ENCODE measurements around the gene PSEN2.

The PSEN2 gene

DNA sequence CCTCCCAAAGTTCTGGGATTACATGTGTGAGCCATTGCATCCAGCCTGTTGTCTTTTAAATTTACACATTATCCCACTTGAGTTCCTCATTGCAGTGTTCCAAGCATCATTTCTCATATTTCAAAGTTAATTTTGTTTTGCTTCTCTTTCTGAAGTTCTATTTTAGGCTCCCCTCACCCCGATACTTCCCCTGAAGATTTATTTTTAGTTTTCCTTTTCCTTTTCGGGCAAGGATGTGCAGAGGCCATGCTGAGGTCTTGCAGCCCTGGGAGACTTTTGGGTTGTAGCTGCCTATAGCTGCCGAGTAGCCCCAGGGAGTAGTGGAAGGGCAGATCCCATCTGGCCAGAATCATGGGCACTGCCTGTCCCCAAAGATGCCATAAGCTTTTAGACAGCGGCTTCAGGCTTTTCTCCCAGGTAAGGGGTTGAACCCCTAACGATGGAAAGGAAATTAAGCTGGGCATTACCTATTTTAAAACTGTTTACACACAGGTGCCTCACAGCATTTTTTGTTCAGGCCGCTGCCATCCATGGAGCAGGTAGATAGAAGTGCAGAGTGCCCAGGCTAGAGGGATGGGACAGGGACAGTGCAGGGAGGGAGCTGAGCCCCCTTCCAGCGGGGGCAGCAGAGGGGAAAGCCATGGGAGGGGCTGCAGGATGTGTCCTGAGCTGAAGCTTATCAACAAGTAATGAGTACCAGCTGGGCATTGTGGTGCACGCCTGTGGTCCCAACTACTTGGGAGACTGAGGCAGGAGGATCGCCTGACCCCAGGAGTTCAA, 15.9 kb downstream of the PSEN2 start:
- Histone ChIP-seq H3K27ac (no peak overlapping the region), H3K36me3 (ENCODE audit: insufficient read depth, low read length) (no peaks in the 10 kb centered on the region), H3K9me3 (ENCODE audit: low read depth, low read length) (no peaks in the 10 kb centered on the region), H3K4me3 (no peak overlapping the region), H3K9ac (ENCODE audit: insufficient read length) (no peak overlapping the region)
- no peak for DNase-seq (ENCODE audit: low read depth, low spot score)
- TF ChIP-seq POLR2AphosphoS5 (IDR thresholded peaks at IDR 0.05; ENCODE audit: borderline replicate concordance, low read depth, low read length) (no peak), EZH2 (IDR thresholded peaks at IDR 0.05) (no peak), FOXP2 (optimal IDR thresholded peaks at IDR 0.05; ENCODE audit: control extremely low read depth, extremely low read length, insufficient read depth) (no peak)

DNA sequence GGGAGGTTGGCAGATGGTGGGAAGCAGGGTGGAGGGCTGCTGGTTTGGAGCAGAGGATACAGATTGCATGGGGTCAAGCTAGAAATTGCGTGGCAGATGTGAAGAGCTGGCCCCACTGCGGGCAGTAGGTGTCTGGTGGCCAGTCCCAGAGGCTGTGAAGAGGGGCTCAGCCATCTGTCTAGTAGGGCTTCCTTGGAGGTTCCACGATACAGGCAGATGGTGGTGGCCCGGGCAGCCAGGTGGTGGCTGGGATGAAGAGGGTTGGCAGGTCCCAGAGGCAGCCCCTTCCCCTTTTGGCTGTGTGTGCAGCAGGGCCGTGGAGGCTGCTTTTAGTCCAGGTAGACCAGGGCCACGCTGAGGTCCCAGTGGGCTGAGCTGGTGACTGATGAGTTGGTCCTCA, 16.6 kb downstream of the PSEN2 start:
- no peaks in the 10 kb centered on the region for H3K9me3 ChIP-seq (ENCODE audit: low read depth, low read length)
- no peak overlapping the region for H3K4me3 ChIP-seq
- TF ChIP-seq POLR2AphosphoS5 (IDR thresholded peaks at IDR 0.05; ENCODE audit: borderline replicate concordance, low read depth, low read length) (no peak), EZH2 (IDR thresholded peaks at IDR 0.05) (no peak), FOXP2 (optimal IDR thresholded peaks at IDR 0.05; ENCODE audit: control extremely low read depth, extremely low read length, insufficient read depth) (no peak)
- H3K27ac ChIP-seq, result no peak overlapping the region
- no peak for DNase-seq (ENCODE audit: low read depth, low spot score)
- H3K36me3 ChIP-seq (ENCODE audit: insufficient read depth, low read length), result no peaks in the 10 kb centered on the region
- H3K9ac ChIP-seq (ENCODE audit: insufficient read length), result no peak overlapping the region

DNA sequence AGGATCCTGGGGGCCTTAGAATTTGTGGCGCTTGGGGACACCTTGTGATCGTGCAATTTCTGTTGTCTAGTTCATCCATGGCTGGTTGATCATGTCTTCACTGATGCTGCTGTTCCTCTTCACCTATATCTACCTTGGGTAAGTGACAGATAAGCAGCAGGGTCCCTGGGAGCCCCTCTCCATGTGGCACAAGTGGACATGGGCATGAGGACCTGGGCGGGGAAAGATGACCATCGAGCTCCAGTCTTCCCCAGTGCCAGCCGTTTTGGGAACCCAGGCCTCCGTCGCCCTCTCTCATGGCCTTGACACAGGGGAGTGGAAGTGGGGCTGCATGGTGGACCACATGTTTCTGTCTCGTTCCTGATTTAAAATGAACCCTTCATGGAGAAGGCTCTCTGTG, 17.6 kb downstream of the PSEN2 start:
- no peaks in the 10 kb centered on the region for H3K9me3 ChIP-seq (ENCODE audit: low read depth, low read length)
- H3K36me3 ChIP-seq (ENCODE audit: insufficient read depth, low read length), result no peaks in the 10 kb centered on the region
- DNase-seq (ENCODE audit: low read depth, low spot score), result no peak
- H3K9ac ChIP-seq (ENCODE audit: insufficient read length), result no peak overlapping the region
- H3K4me3 ChIP-seq, result no peak overlapping the region
- TF ChIP-seq POLR2AphosphoS5 (IDR thresholded peaks at IDR 0.05; ENCODE audit: borderline replicate concordance, low read depth, low read length), result no peak
- TF ChIP-seq EZH2 (IDR thresholded peaks at IDR 0.05), result no peak
- no peak for TF ChIP-seq FOXP2 (optimal IDR thresholded peaks at IDR 0.05; ENCODE audit: control extremely low read depth, extremely low read length, insufficient read depth)
- no peak overlapping the region for H3K27ac ChIP-seq

DNA sequence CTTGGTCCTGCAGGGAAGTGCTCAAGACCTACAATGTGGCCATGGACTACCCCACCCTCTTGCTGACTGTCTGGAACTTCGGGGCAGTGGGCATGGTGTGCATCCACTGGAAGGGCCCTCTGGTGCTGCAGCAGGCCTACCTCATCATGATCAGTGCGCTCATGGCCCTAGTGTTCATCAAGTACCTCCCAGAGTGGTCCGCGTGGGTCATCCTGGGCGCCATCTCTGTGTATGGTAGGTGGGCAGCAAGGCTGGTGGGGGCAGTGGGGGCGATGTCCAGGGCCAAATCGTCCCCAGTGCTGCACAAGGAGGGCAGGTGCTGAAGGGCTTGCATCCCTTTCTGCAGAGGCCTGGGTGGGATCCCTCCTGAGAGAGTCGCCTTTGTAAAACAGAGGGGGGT, 18.4 kb downstream of the PSEN2 start:
- H3K9ac ChIP-seq (ENCODE audit: insufficient read length), result no peak overlapping the region
- no peaks in the 10 kb centered on the region for H3K9me3 ChIP-seq (ENCODE audit: low read depth, low read length)
- DNase-seq (ENCODE audit: low read depth, low spot score), result no peak
- TF ChIP-seq EZH2 (IDR thresholded peaks at IDR 0.05), result no peak
- TF ChIP-seq FOXP2 (optimal IDR thresholded peaks at IDR 0.05; ENCODE audit: control extremely low read depth, extremely low read length, insufficient read depth), result no peak
- no peak for TF ChIP-seq POLR2AphosphoS5 (IDR thresholded peaks at IDR 0.05; ENCODE audit: borderline replicate concordance, low read depth, low read length)
- no peak overlapping the region for H3K4me3 ChIP-seq
- no peaks in the 10 kb centered on the region for H3K36me3 ChIP-seq (ENCODE audit: insufficient read depth, low read length)
- H3K27ac ChIP-seq, result no peak overlapping the region

DNA sequence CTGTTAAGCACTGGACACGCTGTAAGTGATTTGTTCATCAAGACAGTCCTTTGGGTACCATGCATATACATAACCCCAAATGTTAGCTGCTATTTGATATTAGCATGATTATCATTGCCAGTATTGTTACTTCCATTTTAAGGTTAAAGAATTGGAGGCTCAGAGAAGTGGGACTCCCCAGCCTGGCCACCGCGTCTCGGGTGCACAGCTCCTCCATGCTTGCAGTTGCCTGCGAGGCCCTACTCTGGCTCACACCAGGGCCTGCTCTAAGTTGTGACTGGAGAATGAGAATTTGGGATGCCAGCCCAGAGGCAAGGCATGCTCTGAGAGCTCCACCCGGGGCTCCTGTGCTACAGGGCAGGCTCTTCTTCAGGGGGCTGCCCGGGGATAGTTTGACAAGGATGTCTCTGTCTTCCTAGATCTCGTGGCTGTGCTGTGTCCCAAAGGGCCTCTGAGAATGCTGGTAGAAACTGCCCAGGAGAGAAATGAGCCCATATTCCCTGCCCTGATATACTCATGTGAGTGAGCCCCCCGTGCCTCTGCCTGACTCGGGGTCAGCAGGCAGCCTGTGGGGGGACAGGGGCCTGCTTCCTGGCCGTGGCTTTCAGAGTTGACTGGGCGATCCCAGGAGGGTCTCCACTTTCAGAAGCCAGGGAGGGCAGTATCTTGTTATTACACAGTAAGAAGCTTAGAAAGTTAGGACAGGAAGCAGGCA, 19.4 kb downstream of the PSEN2 start:
- no peak overlapping the region for H3K9ac ChIP-seq (ENCODE audit: insufficient read length)
- no peaks in the 10 kb centered on the region for H3K9me3 ChIP-seq (ENCODE audit: low read depth, low read length)
- H3K27ac ChIP-seq, result no peak overlapping the region
- H3K36me3 ChIP-seq (ENCODE audit: insufficient read depth, low read length), result no peaks in the 10 kb centered on the region
- H3K4me3 ChIP-seq, result no peak overlapping the region
- no peak for TF ChIP-seq EZH2 (IDR thresholded peaks at IDR 0.05)
- no peak for DNase-seq (ENCODE audit: low read depth, low spot score)

DNA sequence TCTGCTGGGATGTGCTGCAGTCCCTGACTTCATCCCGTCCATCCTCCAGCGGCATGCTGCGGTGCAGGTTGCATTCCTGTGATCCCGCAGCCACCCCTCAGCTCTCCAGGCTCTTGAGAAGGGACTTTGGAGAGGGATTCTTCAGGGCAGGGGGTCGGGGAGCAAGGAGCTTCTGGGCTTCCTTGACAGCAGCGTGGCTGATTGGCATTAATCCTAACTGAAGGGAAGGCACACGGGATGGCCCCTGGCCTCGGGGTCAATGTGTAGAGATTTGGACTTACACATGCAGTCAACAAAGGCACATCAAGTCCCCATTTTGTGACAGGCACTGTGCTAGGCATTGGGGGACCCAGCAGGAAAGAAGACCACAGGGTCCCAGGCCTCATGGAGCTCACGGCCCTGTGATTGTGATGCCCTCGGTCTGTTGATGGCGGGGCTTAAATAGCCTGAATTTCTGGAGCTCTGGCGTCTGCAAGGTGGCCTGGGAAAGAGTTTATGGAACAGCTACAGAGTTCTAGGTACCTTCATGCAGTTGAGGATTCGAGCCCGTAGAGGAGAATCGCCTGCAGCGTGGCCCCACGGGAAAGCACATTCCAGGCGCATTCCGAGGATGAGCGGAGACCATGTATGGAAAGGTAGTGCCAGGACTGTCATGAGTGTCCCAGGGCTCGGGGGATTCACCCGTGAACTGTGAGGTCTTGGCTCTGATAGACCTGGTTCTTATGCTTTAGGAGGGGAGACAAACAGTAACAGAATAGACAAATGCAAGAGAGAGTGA, 20.1 kb downstream of the PSEN2 start:
- H3K27ac ChIP-seq, result no peak overlapping the region
- no peak overlapping the region for H3K4me3 ChIP-seq
- DNase-seq (ENCODE audit: low read depth, low spot score), result no peak
- no peak overlapping the region for H3K9ac ChIP-seq (ENCODE audit: insufficient read length)
- TF ChIP-seq EZH2 (IDR thresholded peaks at IDR 0.05) (no peak), POLR2AphosphoS5 (IDR thresholded peaks at IDR 0.05; ENCODE audit: borderline replicate concordance, low read depth, low read length) (no peak), FOXP2 (optimal IDR thresholded peaks at IDR 0.05; ENCODE audit: control extremely low read depth, extremely low read length, insufficient read depth) (no peak)
- H3K36me3 ChIP-seq (ENCODE audit: insufficient read depth, low read length), result no peaks in the 10 kb centered on the region
- no peaks in the 10 kb centered on the region for H3K9me3 ChIP-seq (ENCODE audit: low read depth, low read length)

DNA sequence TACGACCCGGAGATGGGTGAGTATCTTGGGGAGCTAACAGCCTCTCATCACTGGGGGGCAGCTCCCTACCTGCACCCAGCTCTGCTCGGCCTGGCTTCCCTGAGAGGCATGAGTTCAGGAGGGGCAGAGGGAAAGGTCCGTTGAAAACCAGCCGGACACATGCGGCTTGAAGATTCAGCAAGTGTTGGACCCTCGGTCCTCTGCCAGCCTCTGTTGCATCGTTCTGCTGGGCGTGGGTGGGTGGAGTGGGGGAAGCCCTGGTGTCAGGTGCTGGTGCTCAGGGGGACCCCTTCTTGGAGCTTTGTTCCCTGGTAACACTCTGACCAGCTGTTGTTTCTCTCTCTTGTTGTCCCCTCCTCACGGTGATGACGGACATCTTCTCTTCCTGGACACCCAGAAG, 20.9 kb downstream of the PSEN2 start:
- H3K36me3 ChIP-seq (ENCODE audit: insufficient read depth, low read length), result no peaks in the 10 kb centered on the region
- no peak for DNase-seq (ENCODE audit: low read depth, low spot score)
- TF ChIP-seq EZH2 (IDR thresholded peaks at IDR 0.05), result no peak

DNA sequence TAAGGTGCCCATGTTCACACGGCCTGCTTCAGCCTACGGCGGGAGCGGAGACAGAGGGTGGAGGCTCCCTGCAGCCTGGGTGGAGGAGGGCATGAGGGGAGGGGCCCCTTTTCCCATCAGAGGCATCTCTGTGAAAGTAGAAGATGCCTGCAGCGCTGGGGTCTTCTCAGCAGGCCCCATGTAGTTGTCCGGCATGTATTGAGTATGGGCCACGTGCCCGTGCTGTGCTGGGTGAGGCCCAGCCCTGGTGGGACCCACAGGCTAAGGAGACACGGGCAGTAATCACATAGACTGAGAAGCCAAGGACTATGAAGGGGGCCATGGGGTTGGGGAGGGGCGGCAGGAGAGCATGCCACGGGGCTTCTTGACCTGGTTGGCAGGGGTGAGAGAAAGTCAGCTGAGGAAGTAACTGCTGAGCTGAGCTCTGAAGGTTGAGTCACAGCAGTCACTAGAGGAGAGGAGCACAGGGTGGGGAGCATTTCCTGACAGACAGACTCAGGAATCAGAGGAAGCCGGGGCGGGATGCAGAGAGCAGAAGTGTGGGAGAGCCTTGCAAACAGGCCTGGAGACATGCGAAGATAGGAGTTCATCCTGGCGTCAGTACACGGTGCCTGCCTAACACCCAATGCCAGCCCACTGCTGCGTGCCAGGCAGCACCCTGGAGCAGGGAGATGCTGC, 21.6 kb downstream of the PSEN2 start:
- Histone ChIP-seq H3K9ac (ENCODE audit: insufficient read length) (no peak overlapping the region), H3K36me3 (ENCODE audit: insufficient read depth, low read length) (no peaks in the 10 kb centered on the region), H3K4me3 (no peak overlapping the region), H3K27ac (no peak overlapping the region), H3K9me3 (ENCODE audit: low read depth, low read length) (no peaks in the 10 kb centered on the region)
- no peak for DNase-seq (ENCODE audit: low read depth, low spot score)
- TF ChIP-seq FOXP2 (optimal IDR thresholded peaks at IDR 0.05; ENCODE audit: control extremely low read depth, extremely low read length, insufficient read depth) (no peak), POLR2AphosphoS5 (IDR thresholded peaks at IDR 0.05; ENCODE audit: borderline replicate concordance, low read depth, low read length) (no peak), EZH2 (IDR thresholded peaks at IDR 0.05) (no peak)

More for the DNA sequence above, 20.9 kb downstream of the PSEN2 start:
- Histone ChIP-seq H3K27ac (no peak overlapping the region), H3K4me3 (no peak overlapping the region), H3K9ac (ENCODE audit: insufficient read length) (no peak overlapping the region), H3K9me3 (ENCODE audit: low read depth, low read length) (no peaks in the 10 kb centered on the region)
